Cardiac muscle cell (in vitro differentiated cells and primary cell): ENCODE results near the gene SYT7. TPM values are rescaled to one million over a fixed set of nuclear protein-coding genes. Genes with fewer than 3 reads are reported as not detected.

ENCODE experiments used
- DNase-seq, 2 donors: peaks; one replicate each; pipeline versions ENCODE4 v3.0.0 to v3.0.0-alpha.2; 2010 to 2017; ENCODE audit warnings: low read depth in 1 of 2, low spot score in 1 of 2
- H3K27ac ChIP-seq: fragments of 200-600 bp; sonication (generic); 2 replicates; pipeline ENCODE4 v1.5.1; 2016
- H3K27me3 ChIP-seq: fragments of 200-600 bp; sonication (generic); 2 replicates; pipeline ENCODE4 v1.6.0; 2016; ENCODE audit warnings: control low read depth
- H3K36me3 ChIP-seq: fragments of 200-600 bp; sonication (generic); 2 replicates; pipeline ENCODE4 v1.5.1; 2016; ENCODE audit warnings: control low read depth
- H3K4me1 ChIP-seq: fragments of 200-600 bp; sonication (generic); 2 replicates; pipeline ENCODE4 v1.8.1; 2017; ENCODE audit warnings: low read depth, mild to moderate bottlenecking, mixed run types
- H3K4me3 ChIP-seq: fragments of 200-600 bp; sonication (generic); 2 replicates; pipeline ENCODE4 v1.5.1; 2016; ENCODE audit warnings: mild to moderate bottlenecking
- H3K9me3 ChIP-seq: fragments of 200-600 bp; sonication (generic); 2 replicates; pipeline ENCODE4 v1.5.1; 2017; ENCODE audit warnings: low read depth, mild to moderate bottlenecking, control low read depth
- polyA plus RNA-seq: library from polyadenylated mRNA; unstranded; fragments of >200 nt; fragmentation: Nextera tagmentation; extraction: Ambion mirVana; gene quantifications from 2 replicates; pipeline ENCODE4 v1.2.1, GENCODE V29; 2016
- total RNA-seq: library from RNA; depleted of rRNA; stranded (reverse); fragments of >200 nt; gene quantifications from 2 replicates; pipeline ENCODE4 v1.2.3, GENCODE V29; 2016
- TF ChIP-seq, protein P1 (sequence below): IDR thresholded peaks from 2 replicates; pipeline ENCODE4 v1.5.1; 2012; ENCODE audit warnings: low read depth, mild to moderate bottlenecking, low read length

The SYT7 gene, protein sequence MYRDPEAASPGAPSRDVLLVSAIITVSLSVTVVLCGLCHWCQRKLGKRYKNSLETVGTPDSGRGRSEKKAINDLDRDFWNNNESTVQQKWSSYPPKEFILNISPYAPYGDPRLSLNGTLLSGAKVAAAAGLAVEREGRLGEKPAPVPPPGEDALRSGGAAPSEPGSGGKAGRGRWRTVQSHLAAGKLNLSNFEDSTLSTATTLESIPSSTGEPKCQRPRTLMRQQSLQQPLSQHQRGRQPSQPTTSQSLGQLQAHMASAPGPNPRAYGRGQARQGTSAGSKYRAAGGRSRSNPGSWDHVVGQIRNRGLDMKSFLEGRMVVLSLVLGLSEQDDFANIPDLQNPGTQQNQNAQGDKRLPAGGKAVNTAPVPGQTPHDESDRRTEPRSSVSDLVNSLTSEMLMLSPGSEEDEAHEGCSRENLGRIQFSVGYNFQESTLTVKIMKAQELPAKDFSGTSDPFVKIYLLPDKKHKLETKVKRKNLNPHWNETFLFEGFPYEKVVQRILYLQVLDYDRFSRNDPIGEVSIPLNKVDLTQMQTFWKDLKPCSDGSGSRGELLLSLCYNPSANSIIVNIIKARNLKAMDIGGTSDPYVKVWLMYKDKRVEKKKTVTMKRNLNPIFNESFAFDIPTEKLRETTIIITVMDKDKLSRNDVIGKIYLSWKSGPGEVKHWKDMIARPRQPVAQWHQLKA
- total RNA-seq: 8.7 and 12.1 TPM in 2 replicates
- polyA plus RNA-seq: 6.3 and 7.5 TPM in 2 replicates

DNA sequence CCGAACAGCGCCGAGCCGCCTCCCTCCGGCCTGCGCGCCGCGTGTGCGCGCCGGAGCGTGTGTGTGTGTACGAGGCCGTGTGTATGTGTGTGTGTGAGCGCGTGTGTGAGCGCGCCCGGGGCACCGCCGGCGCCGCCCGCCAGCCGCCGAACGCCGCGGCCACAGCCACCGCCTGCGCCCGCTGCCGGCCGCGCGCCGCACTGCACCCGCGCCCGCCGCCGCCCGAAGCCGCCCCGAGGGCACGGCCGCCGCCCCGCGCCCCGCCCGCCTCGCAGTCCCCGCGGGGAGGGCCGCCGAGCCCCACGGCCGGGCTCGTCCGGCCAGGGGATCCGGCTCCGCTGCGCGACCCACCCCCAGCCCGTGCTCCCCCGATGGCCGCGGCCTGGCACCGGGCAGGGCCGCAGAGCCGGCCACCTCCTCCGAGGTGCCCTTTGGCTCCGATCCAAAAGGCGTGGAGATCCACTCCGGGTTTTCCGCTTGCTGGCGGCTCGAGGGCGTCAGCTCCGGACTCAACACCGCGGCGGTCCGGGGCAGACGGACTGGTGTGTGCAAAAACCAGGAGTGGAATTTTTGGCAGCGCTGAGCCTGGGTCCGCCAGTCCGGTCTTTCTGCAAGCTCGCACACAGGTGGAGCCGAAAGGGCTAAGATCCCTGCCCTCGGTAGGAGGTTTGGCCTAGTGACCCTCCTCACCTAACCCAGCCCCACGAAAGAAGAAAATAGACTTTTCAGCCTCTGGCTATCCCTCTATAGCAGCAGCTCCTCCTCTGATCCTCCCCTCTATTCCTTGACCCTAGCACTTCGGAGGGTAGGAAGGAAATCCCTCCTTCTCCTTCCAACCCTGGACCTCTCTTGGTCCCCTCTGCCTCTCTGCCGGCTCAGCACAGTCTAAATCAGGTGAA lies at the start of gene SYT7:
SYT7 (minus strand) TSS at position 47 of the 899 bp plus-strand sequence. CDS start 256 bp downstream, outside the sequence.
- Histone ChIP-seq H3K4me3 (peak within 1 kb of the TSS; percentile 42), H3K9me3 (no peaks in the 10 kb centered on the region), H3K27ac (no peak within 1 kb of the TSS), H3K36me3 (no peaks in the 10 kb centered on the region), H3K27me3 (peaks cover 14% of the 10 kb centered on the region), H3K4me1 (peaks cover 13% of the 10 kb centered on the region)
- TF ChIP-seq, protein P1, sequence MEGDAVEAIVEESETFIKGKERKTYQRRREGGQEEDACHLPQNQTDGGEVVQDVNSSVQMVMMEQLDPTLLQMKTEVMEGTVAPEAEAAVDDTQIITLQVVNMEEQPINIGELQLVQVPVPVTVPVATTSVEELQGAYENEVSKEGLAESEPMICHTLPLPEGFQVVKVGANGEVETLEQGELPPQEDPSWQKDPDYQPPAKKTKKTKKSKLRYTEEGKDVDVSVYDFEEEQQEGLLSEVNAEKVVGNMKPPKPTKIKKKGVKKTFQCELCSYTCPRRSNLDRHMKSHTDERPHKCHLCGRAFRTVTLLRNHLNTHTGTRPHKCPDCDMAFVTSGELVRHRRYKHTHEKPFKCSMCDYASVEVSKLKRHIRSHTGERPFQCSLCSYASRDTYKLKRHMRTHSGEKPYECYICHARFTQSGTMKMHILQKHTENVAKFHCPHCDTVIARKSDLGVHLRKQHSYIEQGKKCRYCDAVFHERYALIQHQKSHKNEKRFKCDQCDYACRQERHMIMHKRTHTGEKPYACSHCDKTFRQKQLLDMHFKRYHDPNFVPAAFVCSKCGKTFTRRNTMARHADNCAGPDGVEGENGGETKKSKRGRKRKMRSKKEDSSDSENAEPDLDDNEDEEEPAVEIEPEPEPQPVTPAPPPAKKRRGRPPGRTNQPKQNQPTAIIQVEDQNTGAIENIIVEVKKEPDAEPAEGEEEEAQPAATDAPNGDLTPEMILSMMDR: peak; percentile 5
- DNase-seq: peak; percentile 96 to 99

DNA sequence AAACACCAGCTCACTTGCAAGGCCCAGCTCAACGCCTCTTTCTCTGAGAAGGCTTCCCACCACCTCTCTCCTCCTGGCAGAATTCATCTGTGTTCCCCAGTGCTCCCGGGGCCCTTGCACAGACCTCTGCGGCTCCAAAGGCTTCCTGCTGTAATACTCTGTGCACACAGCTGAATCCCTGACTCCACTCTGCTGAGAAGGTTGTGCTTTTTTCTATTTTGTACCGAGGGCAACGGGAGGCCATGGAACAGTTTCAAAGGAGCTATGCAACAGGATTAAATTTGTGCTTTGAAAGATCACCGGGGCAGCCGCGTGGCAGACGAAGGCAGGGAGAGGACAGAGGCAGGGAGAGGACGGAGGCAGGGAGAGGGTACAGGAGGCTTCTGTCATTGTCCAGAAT lies 49.2 kb upstream of the SYT7 start:
- TF ChIP-seq, protein P1: no peak
- H3K27ac ChIP-seq: no peak overlapping the region
- H3K36me3 ChIP-seq: no peaks in the 10 kb centered on the region
- no peak overlapping the region for H3K4me3 ChIP-seq
- no peaks in the 10 kb centered on the region for H3K27me3 ChIP-seq
- peaks cover 6% of the 10 kb centered on the region for H3K4me1 ChIP-seq
- DNase-seq: no peak
- no peaks in the 10 kb centered on the region for H3K9me3 ChIP-seq

DNA sequence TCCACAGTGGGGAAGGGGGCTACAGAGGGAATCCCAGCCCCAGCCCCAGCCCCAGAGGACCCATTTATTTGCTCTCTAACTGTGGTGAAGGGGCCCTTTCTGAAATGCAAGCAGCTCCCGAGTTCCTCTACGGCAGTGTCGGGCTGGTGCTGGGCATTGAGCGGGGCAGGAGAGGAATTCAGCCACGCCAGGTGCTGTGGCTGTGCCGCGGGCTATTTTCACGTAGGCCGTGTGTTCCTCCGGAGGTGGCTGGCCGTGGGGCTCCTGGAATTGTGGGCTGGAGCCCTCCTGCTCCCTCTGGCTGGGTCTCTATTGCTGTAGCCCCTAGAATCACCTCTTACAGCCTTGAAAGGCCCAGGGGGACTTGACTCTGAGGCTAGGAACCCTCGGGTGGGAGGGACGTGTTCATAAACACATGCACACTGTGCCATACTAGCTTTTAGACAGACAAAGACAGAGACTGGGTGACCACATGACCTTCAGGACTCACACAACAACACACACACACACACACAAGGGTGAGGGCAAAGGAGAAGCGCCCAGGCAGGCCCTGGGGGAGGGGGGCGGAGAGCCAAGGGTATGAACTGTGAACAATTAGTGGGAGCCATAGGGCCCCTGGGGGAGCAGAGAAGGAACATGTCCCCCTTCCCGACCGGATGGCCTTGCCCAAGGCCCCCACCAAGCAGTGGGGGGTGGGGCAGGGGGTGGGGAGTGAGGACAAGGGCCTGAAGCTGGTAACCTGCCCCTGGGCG lies 48.4 kb upstream of the SYT7 start:
- no peaks in the 10 kb centered on the region for H3K9me3 ChIP-seq
- H3K4me3 ChIP-seq: no peak overlapping the region
- H3K36me3 ChIP-seq: no peaks in the 10 kb centered on the region
- no peak for DNase-seq
- no peak overlapping the region for H3K27ac ChIP-seq
- H3K4me1 ChIP-seq: peaks cover 6% of the 10 kb centered on the region
- TF ChIP-seq, protein P1: no peak
- H3K27me3 ChIP-seq: no peaks in the 10 kb centered on the region

DNA sequence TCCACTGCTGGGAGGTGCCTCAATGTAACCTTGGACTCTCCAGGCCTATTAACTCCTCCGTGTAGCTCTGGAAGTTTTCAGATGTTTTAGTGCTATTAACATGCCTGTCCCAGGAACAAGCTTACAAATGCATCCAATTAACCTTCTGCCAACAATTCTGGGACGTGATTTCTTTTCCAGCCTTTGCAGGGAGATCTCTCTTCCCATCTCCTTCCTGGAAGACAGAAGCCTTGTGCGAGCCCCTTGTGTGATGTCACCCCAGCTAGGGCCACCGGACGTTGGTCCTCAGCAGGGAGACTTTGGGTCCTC lies 47.7 kb upstream of the SYT7 start:
- no peaks in the 10 kb centered on the region for H3K27me3 ChIP-seq
- TF ChIP-seq, protein P1: no peak
- no peak for DNase-seq
- no peaks in the 10 kb centered on the region for H3K9me3 ChIP-seq
- H3K27ac ChIP-seq: no peak overlapping the region
- H3K36me3 ChIP-seq: no peaks in the 10 kb centered on the region
- H3K4me3 ChIP-seq: no peak overlapping the region
- peaks cover 6% of the 10 kb centered on the region for H3K4me1 ChIP-seq
